ENCODE results near the gene LPP. TPM values are rescaled to one million over a fixed set of nuclear protein-coding genes. Genes with fewer than 3 reads are reported as not detected.
A peak's percentile ranks its signal among the peaks of the same experiment; 100 is the strongest.

Gene LPP
- total RNA-seq, 4 donors from 2014 or later, result 207 to 592 (median 406) TPM

DNA sequence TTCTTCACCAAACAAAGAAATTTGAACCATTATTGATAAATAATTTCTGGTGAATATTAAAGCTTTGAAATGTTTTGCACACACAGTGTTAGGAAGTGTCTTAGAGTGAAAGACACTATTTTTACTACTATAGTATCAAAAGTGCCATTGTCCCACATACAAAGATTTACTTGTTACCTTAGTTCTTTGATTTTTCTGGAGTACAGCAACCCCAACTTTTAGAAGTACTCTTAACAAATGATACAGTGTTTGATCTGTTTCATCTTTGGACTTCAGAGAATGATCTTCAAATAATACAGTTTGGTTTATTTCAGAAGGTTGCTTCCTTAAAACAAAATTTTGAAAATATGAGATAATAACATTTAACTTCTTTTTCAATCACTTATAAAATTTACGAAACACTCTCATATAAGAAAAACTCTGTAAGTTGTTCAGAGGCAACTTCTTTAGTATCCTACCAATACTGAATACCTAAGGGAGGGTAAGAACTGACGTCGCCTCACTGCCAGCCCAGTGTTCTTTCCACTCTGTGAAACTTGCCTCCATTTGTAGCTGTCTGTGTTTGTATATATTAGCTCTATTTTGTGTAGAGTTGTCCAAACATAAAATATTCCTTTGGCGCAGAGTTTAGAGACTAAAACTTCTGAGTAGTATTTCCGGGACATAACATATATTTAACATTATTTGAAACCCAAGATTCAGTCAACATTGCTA lies 464.2 kb downstream of the LPP start:
- no peak for DNase-seq
- H3K9me3 ChIP-seq, result no peaks in the 10 kb centered on the region
- TF ChIP-seq POLR2A (IDR thresholded peaks at IDR 0.05) (no peak), EP300 (IDR thresholded peaks at IDR 0.05; ENCODE audit: low read depth) (no peak), POLR2AphosphoS5 (IDR thresholded peaks at IDR 0.05) (no peak)
- TF ChIP-seq, protein P1, sequence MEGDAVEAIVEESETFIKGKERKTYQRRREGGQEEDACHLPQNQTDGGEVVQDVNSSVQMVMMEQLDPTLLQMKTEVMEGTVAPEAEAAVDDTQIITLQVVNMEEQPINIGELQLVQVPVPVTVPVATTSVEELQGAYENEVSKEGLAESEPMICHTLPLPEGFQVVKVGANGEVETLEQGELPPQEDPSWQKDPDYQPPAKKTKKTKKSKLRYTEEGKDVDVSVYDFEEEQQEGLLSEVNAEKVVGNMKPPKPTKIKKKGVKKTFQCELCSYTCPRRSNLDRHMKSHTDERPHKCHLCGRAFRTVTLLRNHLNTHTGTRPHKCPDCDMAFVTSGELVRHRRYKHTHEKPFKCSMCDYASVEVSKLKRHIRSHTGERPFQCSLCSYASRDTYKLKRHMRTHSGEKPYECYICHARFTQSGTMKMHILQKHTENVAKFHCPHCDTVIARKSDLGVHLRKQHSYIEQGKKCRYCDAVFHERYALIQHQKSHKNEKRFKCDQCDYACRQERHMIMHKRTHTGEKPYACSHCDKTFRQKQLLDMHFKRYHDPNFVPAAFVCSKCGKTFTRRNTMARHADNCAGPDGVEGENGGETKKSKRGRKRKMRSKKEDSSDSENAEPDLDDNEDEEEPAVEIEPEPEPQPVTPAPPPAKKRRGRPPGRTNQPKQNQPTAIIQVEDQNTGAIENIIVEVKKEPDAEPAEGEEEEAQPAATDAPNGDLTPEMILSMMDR (IDR thresholded peaks at IDR 0.05), result no peak
- no peaks in the 10 kb centered on the region for H3K4me1 ChIP-seq
- no peak overlapping the region for H3K4me3 ChIP-seq
- WGBS, 2 donors (ENCODE audit: low coverage in 1 of 2), result 79 to 80% methylated on average over 5 of the region's 5 CpGs
- no peaks in the 10 kb centered on the region for H3K36me3 ChIP-seq
- intact Hi-C loops (cut with DNase I; ENCODE audit: low total_unique reads), result no loop called here
- H3K27me3 ChIP-seq, result no peaks in the 10 kb centered on the region
- peak overlapping the region in 1 of 4 donors; percentile 40 for H3K27ac ChIP-seq
- in situ Hi-C loops (cut with MboI; ENCODE audit: low pct_ligation_motif_present in 1 of 4, low pct_unique_long_range_greater_than_20kb in 1 of 4, low sequenced_read_pairs in 3 of 4), result no loop called here

DNA sequence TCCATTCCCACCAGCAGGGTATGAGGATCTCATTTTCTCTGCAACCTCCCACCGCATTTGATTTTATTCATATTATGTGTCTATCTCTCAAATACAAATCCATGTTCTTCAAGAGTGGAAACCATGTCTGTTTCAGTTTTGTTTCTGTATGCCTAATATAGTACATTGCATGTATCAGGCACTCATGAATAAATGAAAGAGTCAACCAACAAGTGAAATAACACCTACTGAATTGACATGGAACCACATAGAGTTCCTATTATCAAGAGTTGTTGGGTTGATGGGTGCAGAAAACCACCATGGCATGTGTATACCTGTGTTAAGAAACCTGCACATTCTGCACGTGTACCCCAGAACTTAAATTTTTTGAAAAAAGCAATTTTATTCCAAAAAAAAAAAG lies 466.8 kb downstream of the LPP start:
- Histone ChIP-seq H3K36me3 (no peaks in the 10 kb centered on the region), H3K9me3 (no peaks in the 10 kb centered on the region), H3K27ac (no peak overlapping the region), H3K27me3 (no peaks in the 10 kb centered on the region), H3K4me3 (no peak overlapping the region), H3K4me1 (peaks cover 0 to 7% (median 2%) of the 10 kb centered on the region in 4 donors)
- no peak for DNase-seq
- TF ChIP-seq POLR2AphosphoS5 (IDR thresholded peaks at IDR 0.05), result no peak
- no peak for TF ChIP-seq EP300 (IDR thresholded peaks at IDR 0.05; ENCODE audit: low read depth)
- TF ChIP-seq, protein P1 (IDR thresholded peaks at IDR 0.05), result no peak
- TF ChIP-seq POLR2A (IDR thresholded peaks at IDR 0.05), result no peak
- 96 to 100% methylated on average over 2 of the region's 2 CpGs for WGBS, 2 donors (ENCODE audit: low coverage in 1 of 2)
- in situ Hi-C loops (cut with MboI; ENCODE audit: low pct_ligation_motif_present in 1 of 4, low pct_unique_long_range_greater_than_20kb in 1 of 4, low sequenced_read_pairs in 3 of 4) (no loop called here), intact Hi-C loops (cut with DNase I; ENCODE audit: low total_unique reads) (no loop called here)

GRCh38 chr3:188624384-188624783 lies 470.4 kb downstream of the LPP start:
- in situ Hi-C loops (cut with MboI; ENCODE audit: low pct_ligation_motif_present in 1 of 4, low pct_unique_long_range_greater_than_20kb in 1 of 4, low sequenced_read_pairs in 3 of 4) (no loop called here), intact Hi-C loops (cut with DNase I; ENCODE audit: low total_unique reads) (no loop called here)
- TF ChIP-seq, protein P1 (IDR thresholded peaks at IDR 0.05), result no peak
- TF ChIP-seq POLR2AphosphoS5 (IDR thresholded peaks at IDR 0.05), result peak; percentile 36 to 59 (median 53)
- Histone ChIP-seq H3K27ac (peak overlapping the region; percentile 4 to 58 (median 40)), H3K4me3 (no peak overlapping the region), H3K4me1 (peaks cover 7 to 27% (median 15%) of the 10 kb centered on the region in 4 donors), H3K36me3 (no peaks in the 10 kb centered on the region), H3K27me3 (no peaks in the 10 kb centered on the region), H3K9me3 (no peaks in the 10 kb centered on the region)
- peak; percentile 29 for DNase-seq
- 61 to 65% methylated on average over 3 of the region's 3 CpGs for WGBS, 2 donors (ENCODE audit: low coverage in 1 of 2)

- Histone ChIP-seq H3K9me3 (no peaks in the 10 kb centered on the region), H3K27ac (peak overlapping the region in 3 of 4 donors; percentile 4 to 58 (median 50)), H3K36me3 (no peaks in the 10 kb centered on the region), H3K4me1 (peaks cover 7 to 27% (median 15%) of the 10 kb centered on the region in 4 donors), H3K27me3 (no peaks in the 10 kb centered on the region), H3K4me3 (no peak overlapping the region)
- DNase-seq, result no peak
- TF ChIP-seq, protein P1 (IDR thresholded peaks at IDR 0.05), result no peak
- TF ChIP-seq EP300 (IDR thresholded peaks at IDR 0.05; ENCODE audit: low read depth) (no peak), POLR2A (IDR thresholded peaks at IDR 0.05) (no peak), POLR2AphosphoS5 (IDR thresholded peaks at IDR 0.05) (no peak)
- intact Hi-C loops (cut with DNase I; ENCODE audit: low total_unique reads), result no loop called here
- in situ Hi-C loops (cut with MboI; ENCODE audit: low pct_ligation_motif_present in 1 of 4, low pct_unique_long_range_greater_than_20kb in 1 of 4, low sequenced_read_pairs in 3 of 4), result no loop called here
Measured at GRCh38 chr3:188624828-188625227, 470.9 kb downstream of the LPP start.
